Tongue (tissue), 2 donors: Measurements from ENCODE around the gene ADD1. TPM values are rescaled to one million over a fixed set of nuclear protein-coding genes. Genes with fewer than 3 reads are reported as not detected.

Experiments used
- DNase-seq: peaks from one replicate; pipeline ENCODE4 v3.0.0-alpha.2; 2015
- total RNA-seq: library from RNA; depleted of rRNA; stranded (reverse); fragments of >200 nt; gene quantifications from one replicate; pipeline ENCODE4 v1.2.3, GENCODE V29; 2014

The ADD1 gene
- total RNA-seq, 1 donor from 2014 or later, result 199 TPM

- DNase-seq, result no peak
Measured at GRCh38 chr4:2834001-2834921, 9.4 kb upstream of the ADD1 start.

GRCh38 chr4:2835978-2836377, 7.7 kb upstream of the ADD1 start:
- DNase-seq, result no peak

- no peak for DNase-seq
Measured at GRCh38 chr4:2836391-2836859, 7.2 kb upstream of the ADD1 start.

- no peak for DNase-seq
Measured at GRCh38 chr4:2837110-2837903, 6.3 kb upstream of the ADD1 start.

- peak; percentile 72 for DNase-seq
Measured at GRCh38 chr4:2837904-2838496, 5.6 kb upstream of the ADD1 start.

- no peak for DNase-seq
Measured at GRCh38 chr4:2839060-2839459, 4.6 kb upstream of the ADD1 start.

GRCh38 chr4:2842687-2843262, 869 bp upstream of the ADD1 start:
- no peak for DNase-seq

- DNase-seq, result peak; percentile 57
Measured at GRCh38 chr4:2843941-2844584, 419 bp downstream of the ADD1 start.

GRCh38 chr4:2846172-2846571, 2.5 kb downstream of the ADD1 start:
- no peak for DNase-seq

GRCh38 chr4:2847302-2847871, 3.7 kb downstream of the ADD1 start:
- no peak for DNase-seq

- DNase-seq, result no peak
Measured at GRCh38 chr4:2848449-2848848, 4.8 kb downstream of the ADD1 start.

GRCh38 chr4:2849267-2850152, 5.9 kb downstream of the ADD1 start:
- DNase-seq, result peak; percentile 37

- DNase-seq, result no peak
Measured at GRCh38 chr4:2850966-2851798, 7.5 kb downstream of the ADD1 start.

GRCh38 chr4:2852481-2852921, 8.9 kb downstream of the ADD1 start:
- no peak for DNase-seq

- DNase-seq, result no peak
Measured at GRCh38 chr4:2855584-2855983, 11.9 kb downstream of the ADD1 start.

- DNase-seq, result no peak
Measured at GRCh38 chr4:2856266-2856665, 12.6 kb downstream of the ADD1 start.

- DNase-seq, result no peak
Measured at GRCh38 chr4:2857349-2857927, 13.8 kb downstream of the ADD1 start.

- DNase-seq, result peak; percentile 69
Measured at GRCh38 chr4:2858451-2859217, 15.0 kb downstream of the ADD1 start.
